HCT116 (cell line): Measurements from ENCODE around the gene CAPN2. TPM values are rescaled to one million over a fixed set of nuclear protein-coding genes. Genes with fewer than 3 reads are reported as not detected.

Experiments
- ATAC-seq: fragments of 200-7000 bp; cut with Tn5 transposase; 2 replicates; pipeline ENCODE4 v1.9.1; 2020; ENCODE audit warnings: mild to moderate bottlenecking, moderate library complexity
- BruUV-seq: library from RNA; stranded (reverse); fragments of 400-500 nt; replicated peaks from 2 replicates; lab custom pipeline; 2021; lab: Mats Ljungman, UMichigan
- CTCF ChIA-PET: fragments of 300-600 bp; sonication (Branson Sonifier 250); formaldehyde crosslinking; loops from one replicate; lab custom pipeline; 2021; ENCODE audit warnings: antibody characterized with exemption; lab: Charles Lee
- POLR2A ChIA-PET: fragments of 300-600, 350-600 bp; sonication (Branson Sonifier 250); formaldehyde crosslinking; loops from one replicate; lab custom pipeline; 2021; ENCODE audit warnings: antibody characterized with exemption; lab: Charles Lee
- RAD21 ChIA-PET, 2 experiments: fragments of 300-600 bp; sonication (Branson Sonifier 250); formaldehyde crosslinking; loops; one replicate each; lab custom pipeline; 2023; ENCODE audit warnings: low total read pairs in 2 of 2; ENCODE audit not compliant: uncharacterized antibody in 2 of 2, unreplicated experiment in 2 of 2, low non-redundant PET in 1 of 2; lab: Charles Lee
- DNase-seq: peaks from one replicate; pipeline ENCODE4 v3.0.0-alpha.2; 2010; ENCODE audit warnings: low read depth, low spot score
- H2AFZ ChIP-seq: fragments of 200-600 bp; shearing (Covaris generic), sonication (generic); 2 replicates; pipeline ENCODE4 v1.6.1; 2017; ENCODE audit warnings: low read depth, mixed run types, mixed read lengths, antibody characterized with exemption, low read length; ENCODE audit not compliant: poor library complexity, severe bottlenecking
- H3K27ac ChIP-seq: 2 replicates; pipeline ENCODE4 v1.5.1; 2012; ENCODE audit warnings: low read depth, low read length
- H3K27me3 ChIP-seq: fragments of 200-600 bp; sonication (generic); 2 replicates; pipeline ENCODE4 v1.6.1; 2016; ENCODE audit warnings: mixed run types, low read length, mixed read lengths; ENCODE audit not compliant: insufficient read depth
- H3K36me3 ChIP-seq, 2 experiments: fragments of 200-500 bp in 1 of 2; fragments of 200-600 bp in 1 of 2; sonication (Bioruptor generic) in 1 of 2; sonication (generic) in 1 of 2; 2 replicates each; pipeline versions ENCODE4 v1.5.1 to v1.6.1; 2014 to 2016; ENCODE audit warnings: low read length in 2 of 2, inconsistent platforms in 1 of 2, mixed read lengths in 1 of 2, mixed run types in 1 of 2; ENCODE audit not compliant: insufficient read depth in 2 of 2, control insufficient read depth in 1 of 2
- H3K4me1 ChIP-seq, 2 experiments: fragments of 200-600 bp in 1 of 2; sonication (generic) in 1 of 2; 2 replicates each; pipeline versions ENCODE4 v1.5.1 to v1.6.1; 2012 to 2017; ENCODE audit warnings: low read length in 2 of 2, inconsistent platforms in 1 of 2, mild to moderate bottlenecking in 1 of 2, mixed read lengths in 1 of 2, mixed run types in 1 of 2, moderate library complexity in 1 of 2; ENCODE audit not compliant: insufficient read depth in 2 of 2, control insufficient read depth in 1 of 2
- H3K4me2 ChIP-seq: fragments of 200-600 bp; sonication (generic); 2 replicates; pipeline ENCODE4 v1.6.1; 2017; ENCODE audit warnings: mixed run types, low read length, mixed read lengths
- H3K4me3 ChIP-seq, 2 experiments: fragments of 200-600 bp in 1 of 2; sonication (generic) in 1 of 2; replicated peaks in 1 of 2; 2 replicates each; pipeline ENCODE4 v1.5.1; 2011 to 2016; ENCODE audit warnings: low read length in 2 of 2, control low read depth in 1 of 2, low read depth in 1 of 2, mild to moderate bottlenecking in 1 of 2, mixed read lengths in 1 of 2, mixed run types in 1 of 2
- H3K79me2 ChIP-seq: fragments of 200-600 bp; sonication (generic); 2 replicates; pipeline ENCODE4 v1.6.1; 2017; ENCODE audit warnings: mild to moderate bottlenecking, mixed run types, low read length, moderate library complexity, mixed read lengths; ENCODE audit not compliant: insufficient read depth
- H3K9ac ChIP-seq: fragments of 200-600 bp; sonication (generic); 2 replicates; pipeline ENCODE4 v1.6.1; 2016; ENCODE audit warnings: low read length, mixed read lengths
- H3K9me2 ChIP-seq: fragments of 200-600 bp; sonication (generic), shearing (Covaris generic); 2 replicates; pipeline ENCODE4 v1.6.1; 2017; ENCODE audit warnings: mixed run types, mild to moderate bottlenecking, moderate library complexity; ENCODE audit not compliant: insufficient read depth
- H3K9me3 ChIP-seq, 2 experiments: fragments of 200-500 bp in 1 of 2; fragments of 200-600 bp in 1 of 2; sonication (Bioruptor generic) in 1 of 2; sonication (generic) in 1 of 2; 2 replicates each; pipeline ENCODE4 v1.6.1; 2014 to 2017; ENCODE audit warnings: low read length in 2 of 2, mixed read lengths in 2 of 2, inconsistent platforms in 1 of 2, low read depth in 1 of 2, mild to moderate bottlenecking in 1 of 2, mixed run types in 1 of 2, moderate library complexity in 1 of 2; ENCODE audit not compliant: control insufficient read depth in 1 of 2, insufficient read depth in 1 of 2
- H4K20me1 ChIP-seq: fragments of 200-600 bp; sonication (generic), shearing (Covaris generic); 2 replicates; pipeline ENCODE4 v1.6.1; 2017; ENCODE audit warnings: mixed run types, mild to moderate bottlenecking, moderate library complexity; ENCODE audit not compliant: insufficient read depth
- CEBPB ChIP-seq: IDR thresholded peaks from 2 replicates; pipeline ENCODE4 v1.6.1; 2012; ENCODE audit warnings: low read depth
- CTCF ChIP-seq, 3 experiments: fragments of 200-600 bp in 1 of 3; sonication (generic) in 1 of 3; IDR thresholded peaks in 2 of 3; conservative IDR thresholded peaks in 1 of 3; 2 replicates each; pipeline ENCODE4 v1.5.1; 2012 to 2017; ENCODE audit warnings: low read depth in 2 of 3, low read length in 2 of 3, antibody characterized with exemption in 1 of 3, borderline replicate concordance in 1 of 3, control low read depth in 1 of 3, mild to moderate bottlenecking in 1 of 3, mixed read lengths in 1 of 3, mixed run types in 1 of 3, moderate library complexity in 1 of 3; ENCODE audit not compliant: insufficient read depth in 1 of 3
- EZH2 ChIP-seq: fragments of 200-600 bp; sonication (generic); IDR thresholded peaks from 2 replicates; pipeline ENCODE4 v1.6.1; 2017; ENCODE audit warnings: antibody characterized with exemption, mixed run types
- POLR2A ChIP-seq: IDR thresholded peaks from 2 replicates; pipeline ENCODE4 v1.7.0; 2011; ENCODE audit warnings: borderline replicate concordance; ENCODE audit not compliant: insufficient read depth, insufficient read length; ENCODE audit errors: extremely low read depth
- ZFX ChIP-seq: fragments of 450-650 bp; IDR thresholded peaks from 2 replicates; pipeline ENCODE4 v1.6.1; 2017
- intact Hi-C: fragments of 100-400 bp; cut with micrococcal nuclease; formaldehyde crosslinking; loops from 2 replicates; pipeline ENCODE4 v1.10.0; 2022
- total RNA-seq: library from RNA; stranded (reverse); gene quantifications from one replicate; pipeline ENCODE4 v1.2.1, GENCODE V29; 2021; ENCODE audit not compliant: unreplicated experiment
- TF ChIP-seq, protein P1 (sequence below): IDR thresholded peaks from 2 replicates; pipeline ENCODE4 v1.6.1; 2012

The CAPN2 gene
- total RNA-seq, 1 experiment from 2014 or later = 173 TPM

GRCh38 chr1:223708001-223708359, 4.4 kb upstream of the CAPN2 start:
- TF ChIP-seq, protein P1, sequence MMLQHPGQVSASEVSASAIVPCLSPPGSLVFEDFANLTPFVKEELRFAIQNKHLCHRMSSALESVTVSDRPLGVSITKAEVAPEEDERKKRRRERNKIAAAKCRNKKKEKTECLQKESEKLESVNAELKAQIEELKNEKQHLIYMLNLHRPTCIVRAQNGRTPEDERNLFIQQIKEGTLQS = no peak
- TF ChIP-seq CEBPB = no peak
- TF ChIP-seq CTCF (IDR thresholded peaks at IDR 0.05 in 2 of 3, conservative IDR thresholded peaks at IDR 0.05 in 1 of 3; ENCODE audit: borderline replicate concordance in 1 of 3, insufficient read depth in 1 of 3, low read depth in 2 of 3, low read length in 2 of 3) = peak in 2 of 3 experiments; percentile 25 to 53; a peak in 3 of 6 replicates
- TF ChIP-seq ZFX = no peak
- peak; percentile 40 for TF ChIP-seq POLR2A
- TF ChIP-seq, all 23 proteins: peak for 2
- ATAC-seq = peak; percentile 34
- Histone ChIP-seq H3K27ac (peak overlapping the region; percentile 84), H3K4me3 (peak overlapping the region; percentile 34 to 48), H3K27me3 (no peaks in the 10 kb centered on the region), H2AFZ (no peak overlapping the region), H3K36me3 (no peaks in the 10 kb centered on the region), H4K20me1 (no peaks in the 10 kb centered on the region), H3K4me1 (peaks cover 51 to 88% of the 10 kb centered on the region in 2 experiments), H3K9ac (peak overlapping the region; percentile 70), H3K9me2 (no peaks in the 10 kb centered on the region), H3K79me2 (peaks cover 12% of the 10 kb centered on the region), H3K4me2 (peak overlapping the region; percentile 83), H3K9me3 (no peaks in the 10 kb centered on the region)
- intact Hi-C loops = no loop called here
- ChIA-PET RAD21 (interaction anchor here in 1 of 2 experiments (0.9 to 1.0 kb wide), 2 partner anchors 10 to 41 kb away, joined by 3 read pairs; no protein-coding TSS in a partner anchor), POLR2A (interaction anchor here (0.8 to 1.3 kb wide), 7 partner anchors 8 to 63 kb away, joined by 3 to 7 read pairs (median 4); no protein-coding TSS in a partner anchor), CTCF (interaction anchor here (0.9 to 2.5 kb wide), 8 partner anchors 8 to 138 kb away, joined by 3 to 15 read pairs (median 4); partner anchors contain the start of gene TP53BP2)
- BruUV-seq = TSS peak; percentile 31
- DNase-seq = peak; percentile 69

DNA sequence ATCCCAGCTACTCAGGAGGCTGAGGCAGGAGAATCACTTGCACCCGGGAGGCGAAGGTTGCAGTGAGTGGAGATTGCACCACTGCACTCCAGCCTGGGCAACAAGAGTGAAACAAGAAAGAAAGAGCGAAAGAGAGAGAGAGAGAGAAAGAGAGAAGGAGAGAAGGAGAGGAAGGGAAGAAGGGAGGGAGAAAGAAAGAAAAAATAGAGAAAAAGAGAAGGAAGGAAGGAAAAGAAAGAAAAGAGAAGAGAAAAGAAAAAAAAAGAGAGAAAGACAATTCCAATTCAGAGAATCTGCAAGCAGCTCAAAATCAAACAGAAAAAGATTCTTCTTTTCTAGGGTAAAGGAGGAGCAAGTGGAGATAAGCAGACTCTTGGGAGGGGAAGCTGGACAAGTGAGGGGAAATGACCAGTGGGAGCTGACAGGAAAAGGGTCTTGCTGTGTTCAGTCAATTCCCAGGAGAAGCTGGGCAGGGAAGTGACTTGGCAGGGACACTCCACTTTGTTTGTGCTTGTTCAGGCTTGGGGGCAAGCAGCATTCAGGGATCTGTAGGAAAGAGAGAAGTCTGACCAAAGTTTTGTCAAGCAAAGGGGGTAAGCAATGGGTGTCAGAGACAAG, 3.6 kb upstream of the CAPN2 start:
- H3K9me3 ChIP-seq = no peaks in the 10 kb centered on the region
- RAD21 ChIA-PET = interaction anchor here in 1 of 2 experiments (1.0 kb wide), 1 partner anchor 40 kb away, joined by 3 read pairs; no protein-coding TSS in a partner anchor
- H3K36me3 ChIP-seq = no peaks in the 10 kb centered on the region
- ATAC-seq (no peak), DNase-seq (no peak)
- H3K27me3 ChIP-seq = no peaks in the 10 kb centered on the region
- intact Hi-C loops = no loop called here
- H3K4me3 ChIP-seq = no peak overlapping the region
- no peaks in the 10 kb centered on the region for H4K20me1 ChIP-seq
- H3K27ac ChIP-seq = peak overlapping the region; percentile 84
- no peak overlapping the region for H2AFZ ChIP-seq
- POLR2A ChIA-PET = no interaction called here
- no peak for TF ChIP-seq EZH2
- TF ChIP-seq POLR2A = no peak
- peaks cover 20% of the 10 kb centered on the region for H3K79me2 ChIP-seq
- H3K4me2 ChIP-seq = peak overlapping the region; percentile 83
- CTCF ChIA-PET = interaction anchor here (2.0 to 2.5 kb wide), 3 partner anchors 10 to 40 kb away, joined by 5 to 15 read pairs (median 11); no protein-coding TSS in a partner anchor
- no peaks in the 10 kb centered on the region for H3K9me2 ChIP-seq
- H3K4me1 ChIP-seq = peaks cover 46 to 85% of the 10 kb centered on the region in 2 experiments
- H3K9ac ChIP-seq = peak overlapping the region; percentile 70
- BruUV-seq = no TSS peak
